GM12892 (cell line): ENCODE results near the gene NR4A1.

Source experiments
- POLR2A ChIP-seq: IDR thresholded peaks from 2 replicates; pipeline ENCODE4 v1.6.1; 2011; ENCODE audit warnings: low read depth, low read length, control low read depth
- POLR2AphosphoS5 ChIP-seq: IDR thresholded peaks from 2 replicates; pipeline ENCODE4 v1.6.1; 2011; ENCODE audit warnings: low read depth, low read length, control low read depth
- TAF1 ChIP-seq: IDR thresholded peaks from 2 replicates; pipeline ENCODE4 v1.6.1; 2011; ENCODE audit warnings: low read depth, mild to moderate bottlenecking, control low read depth, low read length, borderline replicate concordance

DNA sequence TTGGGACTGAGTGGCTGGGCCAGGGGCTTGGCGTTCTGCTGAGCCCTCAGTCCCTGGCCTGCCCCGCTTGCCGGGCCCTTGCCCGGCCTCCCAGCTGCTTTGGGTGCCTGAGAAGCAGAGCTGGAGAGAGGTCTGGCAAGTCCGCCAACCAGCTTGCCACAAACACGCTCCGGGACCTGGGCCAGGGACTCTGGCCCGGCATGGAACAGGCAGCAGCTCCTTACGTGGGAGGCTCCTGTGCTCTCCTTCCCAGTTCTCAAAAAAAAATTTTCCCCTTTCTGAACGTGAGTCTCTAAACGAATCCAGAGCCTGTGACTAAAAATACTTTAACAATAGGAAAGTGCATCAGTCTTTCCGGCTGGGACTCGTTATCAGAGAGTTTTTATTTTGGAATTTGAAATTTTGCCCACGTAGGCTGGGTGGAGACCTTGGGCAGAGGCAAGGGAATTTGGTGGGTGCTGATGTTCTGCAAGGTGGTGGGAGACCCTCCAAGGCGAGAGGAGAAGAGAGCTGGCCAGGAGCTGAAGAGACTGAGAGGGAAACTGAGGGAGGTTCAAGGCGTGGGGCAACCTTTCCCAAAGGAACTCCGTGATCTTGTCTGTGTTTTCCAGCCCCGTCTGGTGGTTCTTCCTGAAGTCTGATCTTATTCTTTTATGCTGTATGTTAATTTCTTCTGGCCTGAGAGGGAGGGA, 6.8 kb upstream of the NR4A1 start:
- TF ChIP-seq POLR2AphosphoS5 (no peak), POLR2A (no peak), TAF1 (no peak)
